GM19324 (cell line): Measurements from ENCODE around the gene TBC1D8B.
A peak's percentile ranks its signal among the peaks of the same experiment; 100 is the strongest.
"Not testable (repeated sequence)": the region's sequence is repeated elsewhere in the genome, so short reads cannot be mapped to it uniquely, and the experiment has no call there.

Experiments
- ATAC-seq: cut with Tn5 transposase; IDR thresholded peaks from one replicate; pipeline ENCODE4 v1.9.1; 2021; ENCODE audit warnings: mild to moderate bottlenecking, moderate library complexity; ENCODE audit not compliant: unreplicated experiment, low FRiP score

TBC1D8B gene

DNA sequence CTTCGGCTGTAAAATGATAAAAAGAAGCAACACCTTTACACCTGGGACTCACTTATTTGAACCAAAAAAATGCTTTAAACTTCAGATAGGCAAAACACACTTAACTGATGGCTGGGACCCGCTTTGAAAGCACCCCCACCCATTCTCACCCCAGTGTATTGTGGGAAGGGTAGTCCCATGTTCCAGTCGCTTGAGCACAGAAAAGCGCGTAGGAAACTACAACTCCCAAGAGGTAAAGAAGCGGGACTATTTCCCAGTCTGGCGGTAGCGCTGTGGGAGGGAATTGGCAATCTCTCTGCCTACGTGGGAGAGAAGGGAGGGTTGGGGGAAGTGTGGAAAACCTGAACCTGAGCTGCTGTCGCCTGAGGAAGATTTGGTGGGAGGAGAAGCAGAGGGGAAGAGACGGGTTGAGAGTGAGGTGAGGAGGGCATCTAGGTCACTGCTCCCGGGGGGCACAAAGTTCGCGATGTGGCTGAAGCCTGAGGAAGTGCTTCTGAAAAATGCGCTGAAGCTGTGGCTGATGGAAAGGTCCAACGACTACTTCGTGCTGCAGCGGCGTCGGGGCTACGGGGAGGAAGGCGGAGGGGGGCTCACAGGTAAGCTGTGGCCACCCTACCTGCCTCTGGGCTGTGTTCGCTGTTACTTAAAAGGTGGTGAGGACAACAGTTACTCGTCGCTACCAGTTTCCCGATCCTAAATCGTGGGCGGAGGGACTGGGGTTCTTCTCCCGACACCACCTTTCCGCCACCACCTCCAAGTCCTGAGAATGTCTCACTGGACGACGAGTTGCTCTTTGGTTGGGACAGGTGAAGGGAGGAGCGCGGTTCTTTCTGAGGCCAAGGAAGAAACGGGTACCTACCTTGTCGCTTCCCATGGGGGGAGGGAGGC is at the start of gene TBC1D8B:
TSS of gene TBC1D8B (plus strand) at position 286 of the 888 bp plus-strand sequence. CDS start at position 467, 181 bp downstream.
- peak; percentile 96 for ATAC-seq

DNA sequence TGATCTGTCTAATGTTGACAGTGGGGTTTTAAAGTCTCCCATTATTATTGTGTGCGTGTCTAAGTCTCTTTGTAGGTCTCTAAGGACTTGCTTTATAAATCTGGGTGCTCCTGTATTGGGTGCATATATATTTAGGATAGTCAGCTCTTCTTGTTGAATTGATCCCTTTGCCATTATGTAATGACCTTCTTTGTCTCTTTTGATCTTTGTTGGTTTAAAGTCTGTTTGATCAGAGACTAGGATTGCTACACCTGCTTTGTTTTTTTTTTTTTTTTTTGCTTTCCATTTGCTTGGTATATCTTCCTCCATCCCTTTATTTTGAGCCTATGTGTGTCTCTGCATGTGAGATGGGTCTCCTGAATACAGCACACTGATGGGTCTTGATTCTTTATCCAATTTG is 33.2 kb upstream of the TBC1D8B start:
- not testable (repeated sequence) for ATAC-seq

DNA sequence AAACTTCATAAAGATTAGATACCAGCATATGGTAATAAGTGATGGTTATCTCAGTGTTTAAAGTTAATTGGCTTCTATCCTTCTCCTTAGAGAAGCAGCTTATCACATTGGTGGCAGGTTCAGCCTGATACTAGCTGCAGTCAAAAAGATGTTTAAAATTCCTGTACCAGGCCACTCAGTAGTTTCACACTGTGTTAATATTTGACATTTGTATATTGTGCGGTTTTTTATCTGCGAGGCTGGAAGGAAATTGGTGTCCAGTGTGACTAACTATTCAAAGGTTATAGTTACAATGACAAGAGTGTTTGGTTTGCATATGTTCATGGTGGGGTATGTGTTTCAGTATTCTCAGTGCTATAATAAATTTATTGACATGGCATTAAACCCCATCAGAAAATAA is 27.5 kb upstream of the TBC1D8B start:
- no peak for ATAC-seq

DNA sequence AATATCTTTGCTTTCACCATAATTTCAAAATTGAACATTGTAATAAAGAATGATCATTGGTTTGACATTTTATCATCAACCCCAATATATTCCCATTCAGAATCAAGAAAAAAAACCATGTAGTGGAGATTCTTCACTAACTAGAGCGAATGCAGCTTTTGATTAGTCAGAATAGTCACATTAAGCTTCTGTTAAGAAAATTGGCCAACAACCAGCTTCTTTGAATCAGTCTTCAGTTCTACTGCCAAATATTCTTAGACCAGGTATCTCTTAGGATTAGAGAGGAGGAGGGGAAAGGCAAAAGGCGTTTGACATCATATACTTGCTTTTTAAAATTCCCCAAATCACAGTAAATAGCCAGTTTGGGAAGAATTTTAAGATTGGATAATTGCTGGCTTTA is 22.2 kb upstream of the TBC1D8B start:
- ATAC-seq = no peak

DNA sequence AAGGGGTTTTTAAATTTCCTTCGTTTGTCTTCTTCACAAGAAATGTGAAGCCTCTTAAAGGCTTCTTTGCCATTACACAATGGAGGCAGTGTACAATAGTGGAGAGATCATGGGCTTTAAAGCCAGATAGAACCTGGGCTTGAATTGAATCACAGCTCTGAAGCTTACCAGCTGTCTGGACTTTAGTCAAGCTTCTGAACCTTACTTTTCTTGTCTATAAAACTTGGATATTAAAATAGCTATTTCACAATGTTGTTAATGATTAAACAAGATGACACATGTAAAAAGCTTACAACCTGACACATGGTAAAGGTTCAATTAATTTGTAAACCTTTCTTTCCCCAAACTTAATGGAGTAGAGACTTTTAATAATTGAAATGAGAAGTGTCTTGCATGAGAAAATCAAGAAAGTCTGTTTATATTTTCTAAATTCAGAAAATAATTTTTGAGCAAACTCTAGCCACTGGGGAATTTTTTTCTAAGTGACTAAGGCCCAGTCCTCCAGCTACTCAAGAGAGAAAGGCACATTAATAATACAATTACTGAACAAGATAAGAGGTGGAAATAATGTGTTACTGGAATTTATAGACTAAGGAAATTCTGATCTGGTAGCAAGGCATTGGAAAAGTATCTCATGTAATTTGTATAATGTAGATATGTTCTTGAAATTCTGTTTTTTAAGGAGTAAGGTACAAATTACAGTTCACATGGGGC is 21.7 kb upstream of the TBC1D8B start:
- ATAC-seq = no peak

DNA sequence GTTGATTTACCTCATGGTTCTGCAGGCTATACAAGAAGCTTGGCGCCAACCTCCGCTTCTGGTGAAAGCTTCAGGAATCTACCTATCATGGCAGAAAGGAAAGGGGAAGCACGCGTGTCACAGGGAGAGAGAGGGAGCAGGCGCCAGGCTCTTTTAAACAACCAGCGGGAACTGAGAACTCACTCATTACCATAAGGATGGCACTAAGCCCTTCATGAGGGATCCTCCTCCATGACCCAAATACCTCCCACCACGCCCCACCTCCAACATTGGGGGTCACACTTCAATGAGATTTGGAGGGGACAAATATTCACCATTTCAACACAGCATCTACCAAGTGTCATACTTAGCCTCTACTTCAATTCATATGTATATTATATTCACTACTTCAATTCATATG is 18.8 kb upstream of the TBC1D8B start:
- no peak for ATAC-seq

DNA sequence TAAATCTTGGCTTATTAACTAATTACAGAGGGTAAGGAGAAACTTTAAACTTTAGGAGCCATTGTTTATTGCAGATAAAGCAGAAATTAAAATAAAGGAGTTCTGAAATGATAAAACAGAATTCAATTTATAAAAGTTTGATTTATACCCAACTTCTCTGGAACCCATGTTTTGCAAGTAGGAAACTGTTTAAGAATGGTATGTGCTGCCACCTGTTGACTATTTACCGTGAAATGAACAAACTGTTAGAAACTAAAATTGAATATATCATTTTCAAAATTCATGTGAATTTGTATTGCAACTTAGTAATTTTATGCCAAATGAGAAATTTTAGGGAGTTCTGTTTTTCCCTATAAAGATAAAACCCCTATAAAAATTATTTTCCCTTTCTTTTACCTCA is 11.0 kb upstream of the TBC1D8B start:
- no peak for ATAC-seq

DNA sequence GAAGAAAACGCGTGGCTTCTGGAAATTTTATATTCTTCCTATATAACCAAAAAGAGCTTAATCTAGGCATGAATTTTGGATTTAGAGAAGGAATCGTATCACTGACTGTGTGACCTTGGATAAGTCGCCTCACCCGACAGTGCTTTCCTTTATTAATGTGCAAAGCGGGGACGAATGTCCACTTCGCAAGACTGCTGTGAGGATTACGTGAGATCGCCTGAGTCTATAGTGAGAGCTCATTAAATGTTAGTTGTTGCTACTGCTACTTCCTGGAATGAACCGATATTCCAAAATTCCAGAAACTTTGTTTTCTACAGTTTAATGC is 448 bp upstream of the TBC1D8B start:
- no peak for ATAC-seq

DNA sequence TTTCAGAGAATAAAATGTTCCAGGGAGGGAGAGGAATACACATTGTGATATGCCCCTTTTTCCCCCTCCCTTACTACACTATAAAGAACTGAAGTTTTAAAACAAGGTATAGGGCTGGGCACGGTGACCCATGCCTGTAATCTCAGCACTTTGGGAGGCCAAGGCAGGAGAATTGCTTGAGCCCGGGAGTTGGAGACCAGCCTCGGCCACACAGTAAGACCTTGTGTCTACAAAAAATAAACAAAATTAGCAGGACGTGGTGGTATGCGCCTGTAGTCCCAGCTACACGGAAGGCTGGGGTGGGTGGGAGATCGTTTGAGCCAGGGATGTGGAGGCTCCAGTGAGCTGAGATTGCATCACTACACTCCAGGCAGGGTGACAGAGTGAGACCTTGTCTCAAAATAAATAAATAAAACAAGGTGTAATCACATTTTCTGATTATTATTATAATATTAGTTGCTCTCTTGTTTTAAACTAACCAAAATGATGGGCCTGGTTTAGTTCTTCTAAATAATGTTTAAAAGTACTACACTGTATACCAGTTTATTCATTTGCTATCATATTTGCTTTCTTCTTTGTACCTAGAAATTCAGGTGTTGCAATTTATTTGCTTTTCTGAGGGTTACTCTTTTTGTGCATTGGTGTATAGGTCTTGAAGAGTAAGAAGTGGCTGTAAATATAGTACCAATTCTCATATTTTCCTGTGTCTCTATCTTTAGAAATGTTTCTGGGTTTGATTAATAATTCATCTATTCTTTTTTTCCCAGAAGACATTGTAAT is 8.8 kb downstream of the TBC1D8B start:
- ATAC-seq = no peak

DNA sequence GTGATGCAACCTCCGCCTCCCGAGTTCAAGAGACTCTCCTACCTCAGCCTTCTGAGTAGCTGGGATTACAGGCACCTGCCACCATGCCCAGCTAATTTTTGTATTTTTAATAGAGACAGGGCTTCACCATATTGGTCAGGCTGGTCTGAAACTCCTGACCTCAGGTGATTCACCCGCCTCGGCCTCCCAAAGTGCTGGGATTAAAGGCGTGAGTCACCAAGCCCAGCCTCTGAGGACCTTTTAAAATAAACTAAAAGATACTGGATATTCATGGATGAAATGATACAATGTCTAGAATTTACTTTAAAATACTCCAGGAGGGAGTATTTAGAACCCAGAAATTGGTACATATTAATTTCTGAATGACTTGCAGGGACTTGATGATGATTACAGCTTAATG is 10.5 kb downstream of the TBC1D8B start:
- ATAC-seq = not testable (repeated sequence)

DNA sequence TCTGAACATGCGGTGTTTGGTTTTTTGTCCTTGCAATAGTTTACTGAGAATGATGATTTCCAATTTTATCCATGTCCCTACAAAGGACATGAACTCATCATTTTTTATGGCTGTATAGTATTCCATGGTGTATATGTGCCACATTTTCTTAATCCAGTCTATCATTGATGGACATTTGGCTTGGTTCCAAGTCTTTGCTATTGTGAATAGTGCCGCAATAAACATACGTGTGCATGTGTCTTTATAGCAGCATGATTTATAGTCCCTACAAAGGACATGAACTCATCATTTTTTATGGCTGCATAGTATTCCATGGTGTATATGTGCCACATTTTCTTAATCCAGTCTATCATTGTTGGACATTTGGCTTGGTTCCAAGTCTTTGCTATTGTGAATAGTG is 11.6 kb downstream of the TBC1D8B start:
- ATAC-seq = not testable (repeated sequence)

DNA sequence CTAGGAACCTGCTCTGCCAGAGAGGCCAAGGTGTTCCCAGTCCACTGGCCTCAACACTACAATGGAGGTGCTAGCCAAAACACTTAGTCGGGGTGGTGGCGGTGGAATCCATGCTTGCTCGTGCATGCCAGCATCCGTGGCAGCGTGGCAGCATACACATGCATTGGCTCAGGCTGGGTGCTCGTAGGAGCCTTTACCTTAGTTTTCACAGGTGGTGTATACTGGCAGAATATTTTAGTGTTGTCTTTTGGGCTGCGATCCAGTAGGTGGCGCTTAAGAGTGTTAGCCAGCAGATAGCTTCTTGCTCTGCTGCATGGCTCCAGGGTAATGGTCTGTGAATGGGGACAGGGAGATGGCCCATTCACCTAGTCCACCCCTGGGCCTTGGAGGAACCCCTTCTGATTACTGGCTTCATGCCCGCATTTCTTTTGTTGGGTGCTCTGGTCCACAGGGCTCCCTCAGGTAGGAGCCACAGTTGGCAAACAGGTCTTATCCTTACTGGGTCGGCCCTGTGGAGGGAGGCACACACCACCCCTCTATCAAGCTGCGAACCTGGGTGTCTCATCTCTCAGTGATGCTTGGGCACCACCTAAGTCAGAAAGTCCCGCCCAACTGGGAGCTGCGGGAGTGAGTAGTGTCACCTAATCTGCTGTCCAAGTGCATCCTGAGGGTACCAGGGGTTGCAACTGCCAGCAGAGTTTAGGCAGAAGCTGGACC is 60.7 kb downstream of the TBC1D8B start:
- ATAC-seq = peak; percentile 80

DNA sequence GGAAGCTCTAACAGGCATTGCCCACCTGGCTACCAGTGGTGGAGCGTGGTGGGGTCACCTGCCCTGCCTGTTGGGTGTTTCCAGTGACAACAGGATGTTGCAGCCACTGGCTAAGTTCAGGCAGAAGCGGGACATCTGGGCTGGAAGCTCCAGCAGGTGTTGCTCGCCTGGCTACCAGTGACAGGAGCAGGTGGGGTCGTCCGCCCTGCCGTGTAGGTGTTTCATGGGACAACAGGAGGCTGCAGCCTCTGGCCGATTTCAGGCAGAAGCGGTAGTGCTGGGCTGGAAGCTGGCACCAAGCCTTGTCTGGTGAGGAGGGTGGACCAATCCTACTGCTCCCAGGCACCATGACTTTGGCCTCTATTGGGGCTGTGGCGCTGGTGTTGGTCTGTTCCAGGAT is 61.2 kb downstream of the TBC1D8B start:
- ATAC-seq = no peak

DNA sequence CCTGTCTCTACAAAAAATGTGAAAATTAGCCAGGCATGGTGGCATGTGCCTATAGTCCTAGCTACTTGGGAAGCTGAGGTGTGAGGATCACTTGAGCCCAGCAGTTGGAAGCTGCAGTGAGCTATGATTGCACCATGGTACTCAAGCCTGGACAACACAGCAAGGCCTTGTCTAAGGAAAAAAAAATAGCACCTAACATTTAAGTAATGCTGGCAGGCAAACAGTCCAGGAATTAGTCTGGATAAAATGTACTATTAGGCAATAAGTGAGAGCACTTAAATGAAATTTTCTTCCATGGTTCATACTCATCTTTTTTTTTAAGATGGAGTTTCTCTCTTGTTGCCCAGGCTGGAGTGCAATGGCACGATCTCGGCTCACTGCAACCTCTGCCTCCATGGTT is 70.3 kb downstream of the TBC1D8B start:
- ATAC-seq = not testable (repeated sequence)

DNA sequence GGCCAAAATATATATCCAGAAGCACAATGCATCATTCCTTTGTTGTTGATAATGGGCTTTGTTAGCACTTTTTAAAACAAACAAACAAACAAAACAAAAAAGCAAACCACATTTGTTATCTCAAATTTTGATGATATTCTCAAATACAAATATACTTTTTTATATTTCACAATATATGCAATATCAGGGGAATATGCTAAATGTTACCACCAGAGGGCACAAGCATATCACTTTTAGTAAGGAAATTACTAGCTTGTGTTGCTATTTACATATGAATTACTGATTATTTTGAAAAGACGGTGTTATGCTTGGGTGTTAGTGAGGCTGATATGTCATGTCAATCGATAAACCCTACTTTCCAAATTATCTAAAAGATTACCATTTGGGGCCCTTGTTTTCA is 71.6 kb downstream of the TBC1D8B start:
- ATAC-seq = no peak

DNA sequence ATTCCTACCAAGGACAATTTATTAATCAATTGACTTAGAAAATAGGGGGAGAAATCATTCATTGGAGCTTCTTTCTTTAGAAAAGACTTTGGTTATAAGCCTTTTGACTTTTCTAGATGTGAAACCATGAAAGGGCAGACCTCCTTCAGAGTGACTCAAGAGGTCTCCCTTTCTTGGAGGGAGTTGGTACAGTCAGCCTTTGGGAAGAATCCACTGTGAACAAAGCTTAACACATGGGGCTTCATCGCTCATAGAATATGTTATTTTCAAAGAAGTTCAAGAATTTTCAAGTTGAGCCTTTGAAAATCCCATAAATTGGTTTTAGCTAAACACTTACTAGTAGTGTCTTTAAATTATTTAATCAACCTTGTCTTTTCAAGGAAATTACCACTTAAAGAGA is 72.7 kb downstream of the TBC1D8B start:
- ATAC-seq = no peak

DNA sequence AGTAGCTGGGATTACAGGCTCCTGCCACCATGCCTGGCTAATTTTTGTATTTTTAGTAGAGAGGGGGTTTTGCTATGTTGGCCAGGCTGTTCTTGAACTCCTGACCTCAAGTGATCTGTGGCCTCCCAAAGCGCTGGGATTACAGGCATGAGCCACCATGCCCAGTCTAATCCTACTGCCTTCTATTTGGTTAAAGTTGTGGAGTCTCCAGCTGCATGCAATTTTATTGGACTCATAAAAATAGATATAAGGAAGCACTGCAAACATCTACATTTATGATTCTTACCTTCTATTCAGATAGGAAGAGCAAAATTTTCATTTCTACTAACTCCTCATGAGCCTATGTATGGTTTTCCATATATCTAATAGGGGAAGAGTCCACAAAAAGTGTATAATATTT is 87.0 kb downstream of the TBC1D8B start:
- ATAC-seq = no peak

DNA sequence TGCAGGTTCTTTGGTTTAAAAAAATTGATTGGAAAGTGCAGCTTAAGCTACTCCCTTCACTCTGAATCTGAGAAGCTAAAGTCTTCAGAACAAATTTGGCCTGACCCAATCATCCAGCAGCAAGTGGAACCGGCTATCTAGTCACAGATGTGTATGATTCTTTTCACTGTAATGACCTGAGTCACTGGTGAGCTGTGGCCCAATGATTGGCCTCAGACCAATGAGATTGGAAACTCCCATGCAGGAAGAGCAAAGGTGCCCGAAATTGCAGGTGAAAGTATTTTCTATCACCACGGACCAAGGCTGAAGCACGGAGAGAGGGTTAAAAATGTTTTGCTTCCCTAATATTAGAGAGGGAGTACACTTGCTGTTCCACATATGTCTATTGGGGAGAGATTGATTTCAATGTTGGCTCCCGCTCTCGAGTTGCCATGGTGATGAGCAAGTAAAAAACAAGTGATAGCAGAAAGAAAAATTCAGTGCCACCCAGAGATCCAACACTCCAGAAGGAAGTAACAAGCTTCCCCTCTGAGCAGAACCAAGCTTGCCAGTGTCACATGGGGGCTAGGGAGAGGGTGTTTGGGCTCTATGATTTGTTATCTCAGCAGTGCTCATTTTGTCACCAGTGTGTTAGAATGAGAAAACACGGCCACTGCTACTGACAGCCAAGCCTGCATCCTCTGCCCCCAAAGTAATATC is 89.4 kb downstream of the TBC1D8B start:
- ATAC-seq = no peak

DNA sequence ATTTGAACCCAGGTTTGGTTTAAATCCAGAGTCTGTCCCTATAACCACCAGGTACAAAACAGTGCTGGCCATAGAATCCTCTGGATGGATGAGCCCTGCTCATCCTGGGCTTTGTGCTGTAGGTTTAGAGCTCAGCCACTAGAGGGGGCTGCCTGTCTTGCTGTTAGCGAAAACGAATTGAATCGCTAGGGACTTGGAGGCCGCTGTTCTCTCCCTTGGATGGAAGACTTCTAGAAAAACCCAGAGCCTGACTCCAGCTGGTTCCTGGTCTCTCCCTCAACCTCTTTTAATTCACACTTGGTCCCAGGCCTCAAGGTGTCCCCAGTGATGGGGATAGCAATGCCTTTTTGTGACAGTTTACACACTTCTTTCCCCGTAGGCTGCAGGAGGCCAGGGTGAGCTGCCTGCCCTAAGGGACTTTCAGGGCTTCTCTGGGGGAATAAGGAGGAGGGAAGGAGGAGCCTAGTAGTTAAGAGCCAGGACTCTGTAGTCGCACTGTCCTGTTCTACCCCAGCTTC is 92.0 kb downstream of the TBC1D8B start:
- peak; percentile 63 for ATAC-seq

DNA sequence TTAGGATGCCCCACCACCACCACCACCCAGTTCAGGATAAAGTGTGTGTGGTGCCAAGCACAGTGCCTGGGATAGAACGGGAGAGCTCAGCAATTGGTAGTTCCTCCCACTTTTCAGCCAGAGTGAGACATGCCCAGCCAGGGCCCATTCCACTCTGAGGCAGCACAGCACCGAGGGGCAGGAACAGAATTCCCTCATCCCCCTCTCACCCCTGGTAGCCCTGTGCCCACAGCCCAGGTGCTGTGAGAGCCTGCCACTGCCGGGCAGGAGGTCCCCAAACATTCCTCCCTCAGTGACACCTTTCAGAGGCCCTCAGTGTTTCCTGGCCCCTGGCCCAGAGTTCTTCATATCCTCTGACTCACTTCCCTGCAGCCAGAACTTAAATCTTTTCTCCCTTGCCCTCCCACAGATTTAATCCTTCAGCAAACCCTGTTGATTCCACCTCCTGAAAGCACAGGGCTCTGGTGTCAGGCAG is 92.5 kb downstream of the TBC1D8B start:
- ATAC-seq = no peak
